ENCODE data around the gene STBD1. TPM values are rescaled to one million over a fixed set of nuclear protein-coding genes. Genes with fewer than 3 reads are reported as not detected.

The STBD1 gene
- total and polyA plus RNA-seq, 2 experiments from 2014 or later: 2.0 to 2.6 TPM

- Histone ChIP-seq H3K27ac (ENCODE audit: low read depth) (no peak overlapping the region), H3K4me1 (ENCODE audit: insufficient read depth) (no peaks in the 10 kb centered on the region)
Measured at GRCh38 chr4:76272999-76273398, 33.5 kb upstream of the STBD1 start.

More at GRCh38 chr4:76272999-76273398, 33.5 kb upstream of the STBD1 start:
- no peaks in the 10 kb centered on the region for H3K27me3 ChIP-seq (ENCODE audit: insufficient read depth)
- H4K20me1 ChIP-seq (replicated peaks; ENCODE audit: insufficient read depth): no peaks in the 10 kb centered on the region
- no peaks in the 10 kb centered on the region for H3K36me3 Mint-ChIP-seq (ENCODE audit: low read depth)
- ATAC-seq: no peak
- H2AFZ ChIP-seq: no peak overlapping the region
- no peak for DNase-seq (ENCODE audit: low spot score)
- no peak overlapping the region for H3K27ac Mint-ChIP-seq
- H3K9me3 Mint-ChIP-seq: no peaks in the 10 kb centered on the region
- H3K4me3 ChIP-seq: no peak overlapping the region
- peaks cover 6% of the 10 kb centered on the region for H3K27me3 Mint-ChIP-seq (ENCODE audit: insufficient read depth, low read depth, poor library complexity)
- no peaks in the 10 kb centered on the region for H3K36me3 ChIP-seq (ENCODE audit: insufficient read depth)
- no peaks in the 10 kb centered on the region for H3K4me1 Mint-ChIP-seq
- H3K4me3 Mint-ChIP-seq: no peak overlapping the region
- H3K79me2 ChIP-seq (replicated peaks; ENCODE audit: insufficient read depth): no peaks in the 10 kb centered on the region
- TF ChIP-seq CREB1 (CRISPR knock-in tag; IDR thresholded peaks at IDR 0.05; ENCODE audit: low read depth): no peak
- TF ChIP-seq ZNF462 (CRISPR knock-in tag; IDR thresholded peaks at IDR 0.05): no peak
- TF ChIP-seq POLR2AphosphoS5 (IDR thresholded peaks at IDR 0.05; ENCODE audit: low read depth): no peak
- no peak for TF ChIP-seq STAT1 (IDR thresholded peaks at IDR 0.05; ENCODE audit: unreplicated experiment)
- no peak for TF ChIP-seq EZH2phosphoT487 (IDR thresholded peaks at IDR 0.05; ENCODE audit: unreplicated experiment)
- TF ChIP-seq NANOG (IDR thresholded peaks at IDR 0.05; ENCODE audit: borderline replicate concordance): no peak
- TF ChIP-seq ETS1 (IDR thresholded peaks at IDR 0.05): no peak
- TF ChIP-seq CTCF (conservative IDR thresholded peaks at IDR 0.05; ENCODE audit: low read depth in 2 of 2): no peak
- TF ChIP-seq REST (IDR thresholded peaks at IDR 0.05; ENCODE audit: unreplicated experiment): no peak
- TF ChIP-seq ZNF331 (CRISPR knock-in tag; IDR thresholded peaks at IDR 0.05; ENCODE audit: low read depth): no peak
- TF ChIP-seq JUNB (IDR thresholded peaks at IDR 0.05; ENCODE audit: unreplicated experiment): no peak
- no peak for TF ChIP-seq EZH2 (IDR thresholded peaks at IDR 0.05; ENCODE audit: low read depth, unreplicated experiment)
- no peak for TF ChIP-seq ZNF114 (CRISPR knock-in tag; IDR thresholded peaks at IDR 0.05)
- H3K9me2 ChIP-seq (ENCODE audit: insufficient read depth): no peaks in the 10 kb centered on the region
- H3F3A ChIP-seq (replicated peaks; ENCODE audit: low read depth): no peaks in the 10 kb centered on the region
- no peak overlapping the region for H3K4me2 ChIP-seq

Measured in GM23338 (cell line).